ENCODE data around the gene PPP3CA.

The PPP3CA gene

DNA sequence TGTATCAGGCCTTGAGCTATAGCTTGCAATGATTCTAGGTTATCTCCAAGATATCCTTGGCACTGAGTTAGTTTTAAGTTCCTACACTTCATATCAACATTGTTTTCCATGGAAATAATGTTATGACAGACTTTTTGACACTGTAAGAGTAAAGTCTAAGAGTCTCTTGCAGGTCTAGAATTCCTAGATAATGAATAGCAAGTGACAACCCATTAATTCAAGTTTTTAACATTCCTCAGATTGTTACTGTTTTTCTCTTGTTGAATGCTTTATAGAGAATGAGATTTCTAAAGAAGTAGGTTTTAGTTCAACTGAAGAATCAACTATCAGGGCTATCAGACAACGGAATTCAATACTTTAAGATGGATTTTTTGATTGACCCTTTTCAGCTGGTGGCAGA, 276.1 kb downstream of the PPP3CA start:
- Histone ChIP-seq H3K9me3 (ENCODE audit: control insufficient read depth, insufficient read depth, low read depth, low read length) (no peaks in the 10 kb centered on the region), H3K36me3 (ENCODE audit: control insufficient read depth, insufficient read depth, low read length) (no peaks in the 10 kb centered on the region)

DNA sequence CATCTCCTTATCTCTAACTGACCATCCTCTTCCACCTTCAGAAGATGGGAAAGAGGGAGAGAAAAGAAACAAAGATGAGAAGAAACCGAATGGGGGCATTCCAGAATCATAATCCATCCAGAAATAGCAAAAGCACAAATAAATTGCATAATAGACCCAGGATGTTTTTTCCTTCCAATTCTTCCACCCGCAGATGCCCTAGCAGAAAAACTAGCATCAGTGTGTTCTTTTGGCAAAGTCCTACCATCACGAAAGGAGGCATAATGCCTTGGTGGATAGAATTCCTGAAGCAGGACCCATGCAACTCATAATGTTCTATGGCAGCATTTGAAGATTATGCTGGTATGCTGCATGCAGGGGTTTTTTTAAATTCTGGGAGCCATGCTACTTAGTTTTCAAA, 279.2 kb downstream of the PPP3CA start:
- Histone ChIP-seq H3K9me3 (ENCODE audit: control insufficient read depth, insufficient read depth, low read depth, low read length) (no peaks in the 10 kb centered on the region), H3K27me3 (ENCODE audit: control insufficient read depth, insufficient read depth, low read length) (no peaks in the 10 kb centered on the region), H3K36me3 (ENCODE audit: control insufficient read depth, insufficient read depth, low read length) (no peaks in the 10 kb centered on the region), H3K4me1 (ENCODE audit: control insufficient read depth, insufficient read depth, low read length) (peaks cover 12% of the 10 kb centered on the region; the same call in 1 of the 2 replicates), H3K4me3 (ENCODE audit: low read depth, low read length) (no peak overlapping the region), H3K27ac (ENCODE audit: low read depth, low read length) (no peak overlapping the region), H3K9ac (ENCODE audit: low read length) (no peak overlapping the region)

More for the DNA sequence above, 276.1 kb downstream of the PPP3CA start:
- no peak overlapping the region for H3K27ac ChIP-seq (ENCODE audit: low read depth, low read length)
- H3K4me1 ChIP-seq (ENCODE audit: control insufficient read depth, insufficient read depth, low read length), result peaks cover 12% of the 10 kb centered on the region; the same call in 1 of the 2 replicates
- no peak overlapping the region for H3K9ac ChIP-seq (ENCODE audit: low read length)
- H3K27me3 ChIP-seq (ENCODE audit: control insufficient read depth, insufficient read depth, low read length), result no peaks in the 10 kb centered on the region
- no peak overlapping the region for H3K4me3 ChIP-seq (ENCODE audit: low read depth, low read length)

DNA sequence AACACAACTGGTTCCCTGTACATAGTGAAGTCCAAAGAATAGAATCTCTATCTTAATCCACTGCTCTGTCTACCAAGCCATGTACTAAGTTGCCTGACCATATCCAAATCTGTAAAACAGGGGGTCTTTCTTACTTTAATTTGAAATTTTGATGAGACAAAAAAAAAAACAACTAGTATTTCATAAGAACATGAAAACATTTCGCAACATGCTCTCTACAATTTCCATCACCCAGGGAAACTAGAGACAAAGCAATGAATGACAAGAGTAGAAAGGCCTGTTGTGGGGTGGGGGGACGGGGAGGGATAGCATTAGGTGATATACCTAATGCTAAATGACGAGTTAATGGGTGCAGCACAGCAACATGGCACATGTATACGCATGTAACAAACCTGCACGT, 279.9 kb downstream of the PPP3CA start:
- Histone ChIP-seq H3K4me1 (ENCODE audit: control insufficient read depth, insufficient read depth, low read length) (peaks cover 11% of the 10 kb centered on the region; the same call in 1 of the 2 replicates), H3K9ac (ENCODE audit: low read length) (no peak overlapping the region), H3K4me3 (ENCODE audit: low read depth, low read length) (no peak overlapping the region), H3K9me3 (ENCODE audit: control insufficient read depth, insufficient read depth, low read depth, low read length) (no peaks in the 10 kb centered on the region), H3K27me3 (ENCODE audit: control insufficient read depth, insufficient read depth, low read length) (no peaks in the 10 kb centered on the region), H3K36me3 (ENCODE audit: control insufficient read depth, insufficient read depth, low read length) (no peaks in the 10 kb centered on the region), H3K27ac (ENCODE audit: low read depth, low read length) (no peak overlapping the region)

DNA sequence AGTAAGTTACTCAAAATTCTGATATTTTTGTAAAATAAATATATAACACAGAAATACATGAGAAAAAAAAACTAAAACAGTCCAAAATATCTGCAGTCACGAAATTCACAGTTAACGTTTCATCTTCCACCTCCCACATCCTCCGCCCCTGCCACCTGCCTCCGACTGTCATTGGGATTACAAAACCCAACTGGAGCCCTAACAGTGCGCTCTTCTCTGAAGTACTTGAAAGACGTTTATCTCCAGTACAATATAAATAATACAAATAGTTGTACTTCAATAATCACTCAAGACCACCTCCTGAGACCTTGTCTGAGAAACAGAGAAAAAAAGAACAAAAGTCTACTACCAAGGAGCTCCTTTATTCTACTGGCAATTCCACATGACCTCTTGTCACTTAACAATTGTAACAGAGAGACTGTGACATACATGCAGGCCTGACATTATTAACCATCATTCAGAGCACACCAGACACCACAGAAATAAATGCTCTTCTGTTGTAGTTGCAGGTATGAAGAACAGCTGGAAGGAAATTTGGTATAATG, 280.6 kb downstream of the PPP3CA start:
- Histone ChIP-seq H3K4me1 (ENCODE audit: control insufficient read depth, insufficient read depth, low read length) (0 out of 2 replicates have a peak, but pooled peaks cover 6% of the 10 kb centered on the region), H3K27ac (ENCODE audit: low read depth, low read length) (no peak overlapping the region), H3K9ac (ENCODE audit: low read length) (no peak overlapping the region), H3K9me3 (ENCODE audit: control insufficient read depth, insufficient read depth, low read depth, low read length) (no peaks in the 10 kb centered on the region), H3K4me3 (ENCODE audit: low read depth, low read length) (no peak overlapping the region), H3K36me3 (ENCODE audit: control insufficient read depth, insufficient read depth, low read length) (no peaks in the 10 kb centered on the region), H3K27me3 (ENCODE audit: control insufficient read depth, insufficient read depth, low read length) (no peaks in the 10 kb centered on the region)

DNA sequence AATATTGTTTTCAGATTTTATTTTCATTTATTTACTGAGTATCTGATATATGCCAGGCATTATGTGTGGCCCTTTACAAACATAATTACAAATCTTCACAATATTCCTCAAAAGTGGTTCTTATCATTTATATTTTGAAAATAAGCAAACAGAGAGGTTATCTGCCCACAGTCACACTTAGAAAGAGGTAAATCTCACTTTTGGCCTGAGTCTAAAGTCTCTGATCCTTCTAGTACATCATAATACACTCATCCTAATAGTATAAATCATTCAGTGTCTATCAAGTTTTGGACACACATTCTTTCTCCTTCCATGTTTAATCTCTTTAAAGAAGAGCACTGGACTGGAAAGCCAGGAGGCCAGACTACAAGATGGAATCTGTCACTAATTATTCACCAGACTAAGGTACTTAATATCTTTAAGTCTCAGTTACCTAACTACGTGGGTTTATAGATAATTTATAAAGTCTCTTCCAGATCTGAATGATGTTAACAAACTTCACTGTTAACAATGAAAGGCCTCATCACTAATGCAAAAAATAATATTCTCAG, 281.3 kb downstream of the PPP3CA start:
- Histone ChIP-seq H3K9ac (ENCODE audit: low read length) (no peak overlapping the region), H3K4me1 (ENCODE audit: control insufficient read depth, insufficient read depth, low read length) (no peaks in the 10 kb centered on the region), H3K27me3 (ENCODE audit: control insufficient read depth, insufficient read depth, low read length) (no peaks in the 10 kb centered on the region), H3K9me3 (ENCODE audit: control insufficient read depth, insufficient read depth, low read depth, low read length) (no peaks in the 10 kb centered on the region), H3K4me3 (ENCODE audit: low read depth, low read length) (no peak overlapping the region), H3K27ac (ENCODE audit: low read depth, low read length) (no peak overlapping the region), H3K36me3 (ENCODE audit: control insufficient read depth, insufficient read depth, low read length) (no peaks in the 10 kb centered on the region)

DNA sequence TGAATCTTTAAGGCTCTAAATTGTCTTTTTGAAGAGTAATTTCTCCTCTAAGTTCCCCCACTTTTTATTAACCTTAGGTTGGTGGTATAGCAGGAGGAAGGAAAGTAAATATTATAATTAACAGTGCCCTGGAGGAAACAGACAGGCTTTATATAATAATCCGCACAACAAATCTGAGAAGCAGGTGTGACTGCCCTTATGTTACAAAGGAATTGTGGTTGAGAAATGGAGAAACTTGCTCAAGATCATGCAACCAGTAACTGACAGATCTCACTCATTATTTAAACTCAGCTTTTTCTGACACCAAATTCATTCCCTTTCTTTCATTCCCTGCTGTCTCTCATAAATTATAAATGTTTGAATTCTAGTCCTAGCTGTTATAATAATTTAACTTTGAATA, 282.0 kb downstream of the PPP3CA start:
- Histone ChIP-seq H3K36me3 (ENCODE audit: control insufficient read depth, insufficient read depth, low read length) (no peaks in the 10 kb centered on the region), H3K27ac (ENCODE audit: low read depth, low read length) (no peak overlapping the region), H3K4me3 (ENCODE audit: low read depth, low read length) (no peak overlapping the region), H3K9me3 (ENCODE audit: control insufficient read depth, insufficient read depth, low read depth, low read length) (no peaks in the 10 kb centered on the region), H3K4me1 (ENCODE audit: control insufficient read depth, insufficient read depth, low read length) (no peaks in the 10 kb centered on the region), H3K9ac (ENCODE audit: low read length) (no peak overlapping the region), H3K27me3 (ENCODE audit: control insufficient read depth, insufficient read depth, low read length) (no peaks in the 10 kb centered on the region)

DNA sequence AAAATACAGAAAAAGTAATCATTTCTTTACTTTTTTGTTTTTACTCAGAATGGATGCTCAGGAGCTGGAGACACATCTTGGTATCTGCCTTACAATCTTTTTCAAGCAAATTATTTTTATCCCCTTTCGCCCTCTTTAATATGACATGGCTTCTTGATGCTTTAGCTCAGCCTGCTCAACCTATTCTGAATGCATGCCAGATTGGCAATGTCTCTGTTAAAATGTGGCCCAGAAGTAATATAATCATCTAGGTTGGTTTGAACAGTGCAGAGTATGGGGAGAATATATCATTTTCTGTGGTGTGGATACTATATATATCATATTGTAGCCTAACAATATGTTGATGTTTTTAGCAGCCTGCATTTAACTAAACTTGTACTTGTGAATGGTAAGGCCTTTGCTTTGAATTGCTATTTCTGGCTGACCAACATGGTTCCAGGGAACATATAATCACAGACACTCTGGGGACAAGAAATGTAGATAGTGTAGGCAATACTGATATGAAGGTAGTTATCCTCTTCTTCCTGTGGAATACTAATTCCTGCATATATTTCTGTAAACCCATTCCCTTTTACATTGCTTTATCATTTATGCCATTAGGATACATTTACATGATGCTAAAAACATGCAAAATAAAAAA, 282.7 kb downstream of the PPP3CA start:
- no peaks in the 10 kb centered on the region for H3K27me3 ChIP-seq (ENCODE audit: control insufficient read depth, insufficient read depth, low read length)
- no peak overlapping the region for H3K27ac ChIP-seq (ENCODE audit: low read depth, low read length)
- no peak overlapping the region for H3K4me3 ChIP-seq (ENCODE audit: low read depth, low read length)
- H3K36me3 ChIP-seq (ENCODE audit: control insufficient read depth, insufficient read depth, low read length), result no peaks in the 10 kb centered on the region
- H3K4me1 ChIP-seq (ENCODE audit: control insufficient read depth, insufficient read depth, low read length), result no peaks in the 10 kb centered on the region
- no peak overlapping the region for H3K9ac ChIP-seq (ENCODE audit: low read length)
- no peaks in the 10 kb centered on the region for H3K9me3 ChIP-seq (ENCODE audit: control insufficient read depth, insufficient read depth, low read depth, low read length)

DNA sequence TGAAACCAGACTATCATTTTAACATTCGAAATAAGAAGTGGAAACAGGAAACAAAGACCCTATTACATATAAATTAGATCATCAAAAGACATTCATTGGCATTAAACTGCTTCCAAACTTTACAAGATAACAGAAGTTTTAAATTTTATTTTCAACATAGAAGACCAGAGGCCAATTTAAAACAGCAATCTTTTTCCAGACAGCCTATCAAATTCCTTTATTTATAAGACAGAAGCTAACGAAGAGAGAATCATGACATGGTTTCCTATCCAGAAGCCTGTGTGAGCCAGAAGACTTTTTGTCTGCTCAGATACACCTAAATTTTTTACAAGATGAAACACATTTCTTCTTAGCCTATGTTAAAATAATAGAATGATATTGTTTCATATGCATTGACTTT, 291.9 kb downstream of the PPP3CA start:
- Histone ChIP-seq H3K4me1 (ENCODE audit: control insufficient read depth, insufficient read depth, low read length) (peaks cover 19% of the 10 kb centered on the region), H3K4me3 (ENCODE audit: low read depth, low read length) (no peak overlapping the region), H3K9ac (ENCODE audit: low read length) (no peak overlapping the region), H3K27ac (ENCODE audit: low read depth, low read length) (no peak overlapping the region), H3K36me3 (ENCODE audit: control insufficient read depth, insufficient read depth, low read length) (no peaks in the 10 kb centered on the region), H3K9me3 (ENCODE audit: control insufficient read depth, insufficient read depth, low read depth, low read length) (no peaks in the 10 kb centered on the region), H3K27me3 (ENCODE audit: control insufficient read depth, insufficient read depth, low read length) (no peaks in the 10 kb centered on the region)

DNA sequence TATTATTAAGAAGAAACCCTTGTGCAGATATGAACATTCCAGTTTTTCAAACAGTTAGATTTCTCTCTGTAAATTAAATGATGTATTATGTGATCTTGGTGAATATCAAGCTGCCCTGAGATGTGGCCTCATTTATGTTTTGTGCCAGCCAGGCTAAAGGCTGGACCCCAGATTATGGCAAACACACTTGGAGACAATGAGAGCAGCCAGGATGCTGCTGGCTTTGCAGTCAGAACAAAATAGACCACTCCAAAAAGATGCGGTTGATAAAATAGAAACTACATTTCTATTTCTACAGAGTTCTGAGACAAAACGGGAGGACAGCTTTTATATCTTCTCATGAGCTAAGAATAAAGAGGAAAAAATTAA, 296.5 kb downstream of the PPP3CA start:
- peaks cover 19% of the 10 kb centered on the region for H3K4me1 ChIP-seq (ENCODE audit: control insufficient read depth, insufficient read depth, low read length)
- H3K27me3 ChIP-seq (ENCODE audit: control insufficient read depth, insufficient read depth, low read length), result no peaks in the 10 kb centered on the region
- H3K9ac ChIP-seq (ENCODE audit: low read length), result no peak overlapping the region
- no peak overlapping the region for H3K27ac ChIP-seq (ENCODE audit: low read depth, low read length)
- no peak overlapping the region for H3K4me3 ChIP-seq (ENCODE audit: low read depth, low read length)
- H3K36me3 ChIP-seq (ENCODE audit: control insufficient read depth, insufficient read depth, low read length), result no peaks in the 10 kb centered on the region
- H3K9me3 ChIP-seq (ENCODE audit: control insufficient read depth, insufficient read depth, low read depth, low read length), result no peaks in the 10 kb centered on the region

DNA sequence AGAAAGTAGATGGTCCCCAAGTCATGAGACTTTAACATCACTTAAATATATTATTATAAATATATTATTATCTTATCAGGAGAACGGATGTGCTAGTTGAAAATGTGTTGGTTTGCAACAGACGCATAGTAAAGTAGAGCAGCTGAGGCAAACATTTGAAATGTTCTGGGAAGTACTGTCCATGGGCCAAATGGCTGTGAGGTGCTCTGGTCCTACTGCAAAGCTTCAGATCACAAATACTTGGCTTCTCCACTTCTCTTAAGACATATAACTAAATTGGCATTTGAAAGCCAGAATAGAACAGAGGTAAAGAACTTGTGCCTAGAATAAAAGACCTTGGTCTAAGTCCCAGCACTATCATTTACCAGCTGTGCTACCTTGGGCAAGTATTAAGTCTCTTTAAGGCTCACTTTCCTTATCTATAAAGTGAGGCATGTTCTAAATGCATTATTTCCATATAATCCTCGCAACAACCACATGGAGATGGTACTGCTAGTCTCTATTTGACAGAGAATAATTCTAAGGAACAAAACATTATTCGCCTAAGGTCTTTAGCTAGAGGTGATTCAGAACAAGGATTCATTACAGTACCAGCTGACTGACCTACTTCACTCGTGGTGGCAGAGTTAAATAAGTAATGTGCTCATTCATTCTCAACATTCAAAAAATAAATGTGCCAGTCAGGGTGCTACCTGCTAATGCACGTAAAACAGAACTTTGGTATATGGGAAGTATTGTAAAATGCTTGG, 297.1 kb downstream of the PPP3CA start:
- H3K4me3 ChIP-seq (ENCODE audit: low read depth, low read length), result no peak overlapping the region
- H3K27me3 ChIP-seq (ENCODE audit: control insufficient read depth, insufficient read depth, low read length), result no peaks in the 10 kb centered on the region
- H3K36me3 ChIP-seq (ENCODE audit: control insufficient read depth, insufficient read depth, low read length), result no peaks in the 10 kb centered on the region
- no peak overlapping the region for H3K9ac ChIP-seq (ENCODE audit: low read length)
- H3K9me3 ChIP-seq (ENCODE audit: control insufficient read depth, insufficient read depth, low read depth, low read length), result no peaks in the 10 kb centered on the region
- H3K27ac ChIP-seq (ENCODE audit: low read depth, low read length), result no peak overlapping the region
- H3K4me1 ChIP-seq (ENCODE audit: control insufficient read depth, insufficient read depth, low read length), result peaks cover 17% of the 10 kb centered on the region

DNA sequence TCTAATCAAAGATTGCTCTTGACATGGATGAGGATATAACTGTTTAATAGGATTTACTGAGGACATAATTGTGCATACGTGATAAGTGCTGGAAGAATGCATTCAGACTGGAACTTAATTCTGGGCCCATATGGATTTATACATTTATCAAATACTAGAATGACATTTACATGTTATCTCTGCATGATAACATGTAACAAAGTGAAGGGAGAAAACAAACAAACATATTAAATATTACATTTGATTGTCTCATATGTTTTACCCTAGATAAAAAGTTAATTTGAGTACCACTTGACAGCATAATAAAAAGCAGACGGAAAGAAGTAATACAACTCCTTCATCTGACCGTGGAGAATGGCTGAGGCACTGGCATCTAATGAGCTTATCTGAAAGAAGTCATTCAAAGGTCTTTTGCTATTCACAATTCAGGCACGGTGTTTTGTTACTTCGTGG, 297.8 kb downstream of the PPP3CA start:
- no peaks in the 10 kb centered on the region for H3K9me3 ChIP-seq (ENCODE audit: control insufficient read depth, insufficient read depth, low read depth, low read length)
- H3K36me3 ChIP-seq (ENCODE audit: control insufficient read depth, insufficient read depth, low read length), result no peaks in the 10 kb centered on the region
- peaks cover 18% of the 10 kb centered on the region for H3K4me1 ChIP-seq (ENCODE audit: control insufficient read depth, insufficient read depth, low read length)
- no peak overlapping the region for H3K4me3 ChIP-seq (ENCODE audit: low read depth, low read length)
- no peak overlapping the region for H3K27ac ChIP-seq (ENCODE audit: low read depth, low read length)
- H3K9ac ChIP-seq (ENCODE audit: low read length), result no peak overlapping the region
- H3K27me3 ChIP-seq (ENCODE audit: control insufficient read depth, insufficient read depth, low read length), result no peaks in the 10 kb centered on the region
